ENCODE measurements around the gene ADD3. TPM values are rescaled to one million over a fixed set of nuclear protein-coding genes. Genes with fewer than 3 reads are reported as not detected.

The ADD3 gene
- polyA plus RNA-seq, 1 donor (not counting 4 experiments of a cell fraction or from before 2014, with no cell fraction given): 61.7 TPM

GRCh38 chr10:110065269-110065668 lies 57.5 kb downstream of the ADD3 start:
- Histone ChIP-seq H3K4me1 (ENCODE audit: control insufficient read depth, extremely low read depth, insufficient read depth, low read length) (peaks cover 4% of the 10 kb centered on the region), H4K20me1 (ENCODE audit: control insufficient read depth, extremely low read depth, insufficient read depth, low read length) (no peaks in the 10 kb centered on the region), H2AFZ (ENCODE audit: control insufficient read depth, low read length) (no peak overlapping the region), H3K9ac (ENCODE audit: control insufficient read depth, extremely low read depth, insufficient read depth, low read length) (no peak overlapping the region), H3K9me3 (ENCODE audit: control insufficient read depth, low read depth, low read length) (no peaks in the 10 kb centered on the region), H3K79me2 (ENCODE audit: control insufficient read depth, insufficient read depth, low read length) (no peaks in the 10 kb centered on the region), H3K27ac (ENCODE audit: control insufficient read depth, insufficient read depth, low read length) (no peak overlapping the region), H3K27me3 (ENCODE audit: control insufficient read depth, extremely low read depth, insufficient read depth, low read length) (no peaks in the 10 kb centered on the region), H3K9me1 (ENCODE audit: control insufficient read depth, extremely low read depth, insufficient read depth, low read length) (no peaks in the 10 kb centered on the region), H3K4me3 (ENCODE audit: control insufficient read depth in 2 of 3, extremely low read depth in 1 of 3, insufficient read depth in 2 of 3, low read depth in 1 of 3, low read length in 3 of 3) (no peak overlapping the region), H3K4me2 (ENCODE audit: control insufficient read depth, extremely low read depth, insufficient read depth, low read depth, low read length) (no peak overlapping the region), H3K36me3 (ENCODE audit: control insufficient read depth in 2 of 2, extremely low read depth in 1 of 2, insufficient read depth in 2 of 2, low read length in 2 of 2) (no peaks in the 10 kb centered on the region)
- no peak for FAIRE-seq
- TF ChIP-seq EZH2 (IDR thresholded peaks at IDR 0.05; ENCODE audit: low read length): no peak
- TF ChIP-seq, protein P1, sequence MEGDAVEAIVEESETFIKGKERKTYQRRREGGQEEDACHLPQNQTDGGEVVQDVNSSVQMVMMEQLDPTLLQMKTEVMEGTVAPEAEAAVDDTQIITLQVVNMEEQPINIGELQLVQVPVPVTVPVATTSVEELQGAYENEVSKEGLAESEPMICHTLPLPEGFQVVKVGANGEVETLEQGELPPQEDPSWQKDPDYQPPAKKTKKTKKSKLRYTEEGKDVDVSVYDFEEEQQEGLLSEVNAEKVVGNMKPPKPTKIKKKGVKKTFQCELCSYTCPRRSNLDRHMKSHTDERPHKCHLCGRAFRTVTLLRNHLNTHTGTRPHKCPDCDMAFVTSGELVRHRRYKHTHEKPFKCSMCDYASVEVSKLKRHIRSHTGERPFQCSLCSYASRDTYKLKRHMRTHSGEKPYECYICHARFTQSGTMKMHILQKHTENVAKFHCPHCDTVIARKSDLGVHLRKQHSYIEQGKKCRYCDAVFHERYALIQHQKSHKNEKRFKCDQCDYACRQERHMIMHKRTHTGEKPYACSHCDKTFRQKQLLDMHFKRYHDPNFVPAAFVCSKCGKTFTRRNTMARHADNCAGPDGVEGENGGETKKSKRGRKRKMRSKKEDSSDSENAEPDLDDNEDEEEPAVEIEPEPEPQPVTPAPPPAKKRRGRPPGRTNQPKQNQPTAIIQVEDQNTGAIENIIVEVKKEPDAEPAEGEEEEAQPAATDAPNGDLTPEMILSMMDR (optimal IDR thresholded peaks at IDR 0.05 in 1 of 3, IDR thresholded peaks at IDR 0.05 in 1 of 3, conservative IDR thresholded peaks at IDR 0.05 in 1 of 3; ENCODE audit: extremely low read depth in 1 of 3, insufficient read depth in 2 of 3, low read length in 3 of 3): no peak
- dilution Hi-C loops (cut with MboI; ENCODE audit: extremely low pct_ligation_motif_present, low sequenced_read_pairs): no loop called here
- no peak for DNase-seq (ENCODE audit: low read depth, low spot score)

DNA sequence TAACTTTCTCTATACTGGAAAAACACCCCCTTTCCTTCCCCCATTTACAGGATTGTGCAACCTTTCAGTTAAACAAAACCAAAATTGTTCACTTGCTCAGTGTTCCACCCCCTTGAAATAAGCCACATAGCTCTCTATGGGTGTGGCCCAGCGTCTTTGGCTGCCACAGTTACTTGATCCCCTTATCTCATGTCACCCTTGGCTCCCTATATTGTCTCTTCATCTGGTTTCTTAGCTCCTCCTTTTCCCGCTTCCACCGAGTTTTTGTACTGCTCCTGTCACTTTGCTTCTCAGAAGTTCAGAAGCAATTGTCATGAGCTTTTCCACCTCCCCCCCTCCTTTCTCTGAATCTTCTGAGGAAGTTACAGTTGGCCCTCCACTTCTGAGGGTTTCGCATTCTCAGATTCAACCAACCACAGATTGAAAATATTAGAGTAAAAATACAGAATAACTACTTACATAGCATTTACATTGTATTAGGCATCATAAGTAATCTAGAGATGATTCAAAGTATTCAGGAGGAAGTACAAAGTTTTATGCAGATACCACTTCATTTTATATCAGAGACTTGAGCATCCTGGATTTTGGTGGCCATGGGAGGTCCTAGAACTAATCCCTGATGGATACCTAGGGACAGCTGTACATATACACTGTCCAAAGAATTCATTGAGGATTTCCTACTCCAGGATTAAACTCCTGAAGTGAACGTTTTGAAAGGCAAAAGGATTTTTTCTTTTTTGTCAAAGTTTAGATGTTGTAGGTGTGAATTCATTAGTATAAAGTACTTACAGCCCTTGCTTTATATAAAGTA lies 60.4 kb downstream of the ADD3 start:
- Histone ChIP-seq H3K27ac (ENCODE audit: control insufficient read depth, insufficient read depth, low read length) (no peak overlapping the region), H2AFZ (ENCODE audit: control insufficient read depth, low read length) (peak overlapping the region; percentile 24), H3K27me3 (ENCODE audit: control insufficient read depth, extremely low read depth, insufficient read depth, low read length) (no peaks in the 10 kb centered on the region), H3K4me2 (ENCODE audit: control insufficient read depth, extremely low read depth, insufficient read depth, low read depth, low read length) (no peak overlapping the region), H3K9me1 (ENCODE audit: control insufficient read depth, extremely low read depth, insufficient read depth, low read length) (no peaks in the 10 kb centered on the region), H3K9ac (ENCODE audit: control insufficient read depth, extremely low read depth, insufficient read depth, low read length) (no peak overlapping the region), H3K79me2 (ENCODE audit: control insufficient read depth, insufficient read depth, low read length) (no peaks in the 10 kb centered on the region), H3K36me3 (ENCODE audit: control insufficient read depth in 2 of 2, extremely low read depth in 1 of 2, insufficient read depth in 2 of 2, low read length in 2 of 2) (no peaks in the 10 kb centered on the region), H3K9me3 (ENCODE audit: control insufficient read depth, low read depth, low read length) (no peaks in the 10 kb centered on the region), H3K4me1 (ENCODE audit: control insufficient read depth, extremely low read depth, insufficient read depth, low read length) (peaks cover 4% of the 10 kb centered on the region), H3K4me3 (ENCODE audit: control insufficient read depth in 2 of 3, extremely low read depth in 1 of 3, insufficient read depth in 2 of 3, low read depth in 1 of 3, low read length in 3 of 3) (no peak overlapping the region), H4K20me1 (ENCODE audit: control insufficient read depth, extremely low read depth, insufficient read depth, low read length) (no peaks in the 10 kb centered on the region)
- no peak for FAIRE-seq
- dilution Hi-C loops (cut with MboI; ENCODE audit: extremely low pct_ligation_motif_present, low sequenced_read_pairs): no loop called here
- no peak for DNase-seq (ENCODE audit: low read depth, low spot score)
- TF ChIP-seq, protein P1 (optimal IDR thresholded peaks at IDR 0.05 in 1 of 3, IDR thresholded peaks at IDR 0.05 in 1 of 3, conservative IDR thresholded peaks at IDR 0.05 in 1 of 3; ENCODE audit: extremely low read depth in 1 of 3, insufficient read depth in 2 of 3, low read length in 3 of 3): no peak
- TF ChIP-seq EZH2 (IDR thresholded peaks at IDR 0.05; ENCODE audit: low read length): no peak

All from keratinocyte (primary cell).